DMS53 treated with DMSO at 0.1 percent for 48 hours (cell line): ENCODE data around the gene TNNI3.
"Not testable (repeated sequence)": the region's sequence is repeated elsewhere in the genome, so short reads cannot be mapped to it uniquely, and the experiment has no call there.

ENCODE experiments used
- DNase-seq: peaks from one replicate; lab custom pipeline; 2025; ENCODE audit not compliant: unreplicated experiment; lab: John Stamatoyannopoulos, UW

Gene TNNI3

DNA sequence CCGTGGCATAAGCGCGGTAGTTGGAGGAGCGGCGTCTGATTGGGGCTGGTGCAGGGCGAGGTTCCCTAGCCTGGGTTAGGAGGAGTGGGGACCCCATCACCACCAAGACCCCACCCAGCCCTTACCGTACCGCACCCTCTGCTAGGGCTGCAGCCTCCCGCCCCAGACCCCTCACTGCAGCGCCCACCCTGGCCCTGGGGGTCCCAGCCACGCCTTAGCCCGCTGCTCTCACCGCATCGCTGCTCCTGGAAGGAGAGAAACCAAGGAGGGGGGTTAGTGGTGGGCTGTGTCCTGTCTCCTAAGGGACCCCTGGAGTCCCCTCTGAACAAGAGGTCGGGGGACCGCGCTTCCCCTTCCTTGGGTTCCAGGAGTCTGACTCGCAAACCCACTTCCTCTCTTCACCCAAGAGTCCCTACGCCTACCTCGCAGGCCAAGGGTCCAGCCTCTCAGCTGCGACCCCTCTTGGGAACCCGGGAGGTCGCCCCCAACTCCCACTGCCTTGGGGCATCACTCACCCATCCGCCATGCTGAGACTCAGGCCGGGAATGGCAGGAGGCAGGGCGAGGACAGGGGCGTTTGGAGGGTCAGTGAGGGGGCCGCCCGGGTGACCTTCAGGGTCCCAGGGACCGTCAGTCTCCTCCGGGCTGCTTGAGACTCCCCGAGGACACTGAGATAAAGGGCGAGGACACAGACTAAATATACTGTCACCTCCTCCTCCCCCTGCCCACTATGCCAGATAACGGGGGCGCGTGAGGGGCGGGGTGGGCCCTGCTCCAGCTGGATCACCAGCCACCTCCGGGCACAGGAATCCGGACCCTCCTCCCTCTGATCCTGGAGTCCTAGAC lies at the start of gene TNNI3:
TNNI3 (minus strand) TSS at position 669 of the 845 bp plus-strand sequence; CDS start at position 526, 143 bp downstream.
- no peak for DNase-seq

DNA sequence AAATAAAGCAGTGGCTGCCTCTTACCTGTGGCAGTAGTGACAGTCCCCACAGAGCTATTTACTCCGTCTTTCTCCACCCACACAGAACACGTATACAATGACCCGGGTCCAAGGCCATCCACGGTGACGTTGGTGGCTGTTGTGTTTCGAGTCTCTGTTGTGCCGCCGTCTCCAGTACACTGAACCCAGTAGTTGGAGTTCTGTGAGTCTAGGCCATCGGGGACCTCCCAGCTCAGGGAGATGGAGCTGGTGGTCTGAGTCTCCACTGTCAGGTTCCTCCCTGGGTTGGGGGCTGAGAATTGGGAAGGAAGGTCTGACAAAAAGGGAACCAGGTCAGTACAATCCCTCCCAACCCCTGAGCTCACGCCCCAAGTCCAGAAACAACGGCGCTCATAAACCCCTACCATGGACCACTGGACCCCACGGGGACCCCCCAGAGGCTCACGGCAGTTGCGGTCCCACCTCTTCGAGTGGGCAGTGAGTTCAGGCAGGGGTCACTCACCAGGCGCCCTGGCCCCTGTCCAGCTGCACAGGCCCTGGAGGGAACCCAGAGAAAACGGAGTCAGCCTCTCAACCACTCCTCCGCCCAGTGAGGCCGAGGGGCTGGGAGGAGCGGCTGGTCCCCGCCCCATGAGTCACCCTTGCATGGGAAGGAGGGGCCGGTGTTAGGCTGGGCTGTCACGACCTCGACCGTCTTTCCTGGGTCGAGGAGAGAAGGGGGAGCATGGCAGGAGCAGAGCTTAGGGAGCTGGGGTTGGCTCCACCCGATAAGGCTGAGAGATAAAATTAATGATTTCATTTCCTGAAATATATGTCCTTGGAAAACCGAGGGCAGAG lies 49.4 kb upstream of the TNNI3 start:
- peak; percentile 82 for DNase-seq

DNA sequence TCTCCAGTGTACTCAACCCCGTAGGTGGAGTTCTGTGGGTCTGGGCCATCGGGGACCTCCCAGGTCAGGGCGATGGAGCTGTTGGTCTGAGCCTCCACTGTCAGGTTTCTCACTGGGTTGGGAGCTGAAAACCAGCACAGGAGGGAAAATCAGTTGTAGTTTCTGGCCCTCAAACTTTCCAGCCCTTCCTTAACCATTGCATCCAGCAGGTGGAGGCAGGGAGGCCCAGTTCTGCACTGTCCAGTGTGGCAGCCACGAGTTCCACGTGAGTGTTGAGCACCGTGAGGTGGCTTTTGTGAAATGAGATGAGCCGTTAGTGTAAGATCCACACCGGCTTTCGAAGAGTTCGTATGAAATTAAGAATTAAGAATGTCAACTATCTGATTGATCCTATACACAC lies 44.7 kb upstream of the TNNI3 start:
- not testable (repeated sequence) for DNase-seq

DNA sequence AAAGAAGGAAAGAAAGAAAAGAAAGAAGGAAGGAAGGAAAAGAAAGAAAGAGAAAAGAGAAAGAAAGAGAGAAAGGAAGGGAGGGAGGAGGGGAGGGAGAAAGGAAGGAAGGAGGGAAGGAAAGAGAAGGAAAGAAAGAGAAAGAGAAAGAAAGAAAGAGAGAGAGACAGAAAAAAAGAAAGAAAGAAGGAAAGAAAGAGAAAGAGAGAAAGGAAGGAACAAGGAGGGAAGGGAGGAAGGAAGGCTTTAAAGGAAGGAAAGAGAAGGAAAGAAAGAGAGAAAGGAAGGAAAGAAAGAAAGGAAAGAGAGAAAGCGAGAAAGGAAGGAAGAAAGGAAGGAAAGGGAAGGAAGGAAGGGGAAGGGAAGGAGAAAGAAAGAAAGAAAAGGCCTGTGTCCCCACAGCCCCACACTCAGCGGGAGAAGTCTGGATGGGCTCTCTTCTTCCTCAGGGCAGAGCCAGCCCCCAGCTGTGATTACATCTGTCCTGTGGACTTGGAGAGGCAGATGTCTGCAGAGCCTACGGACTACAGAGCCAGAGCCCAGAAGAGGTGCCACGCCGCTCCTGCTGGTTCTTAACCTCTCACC lies 42.2 kb upstream of the TNNI3 start:
- DNase-seq = no peak

DNA sequence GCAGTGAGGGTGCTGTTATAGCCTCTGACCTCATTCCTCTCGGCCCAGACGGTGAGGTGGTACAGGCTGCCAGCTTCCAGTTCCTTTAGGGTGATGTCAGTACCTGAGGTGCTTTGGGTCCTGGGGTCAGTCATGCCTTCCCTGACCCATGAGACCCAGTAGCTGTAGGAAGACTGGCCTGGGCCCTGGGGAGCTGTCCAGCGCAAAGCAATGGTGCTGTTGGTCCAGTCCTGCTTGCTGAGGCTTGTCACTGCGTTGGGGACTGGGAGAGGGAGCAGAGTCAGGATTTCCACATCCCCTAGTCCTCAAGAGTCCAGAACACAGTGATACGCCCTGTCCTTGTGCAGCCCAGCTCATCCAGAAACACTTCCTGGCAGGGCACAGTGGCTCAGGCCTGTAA lies 41.1 kb upstream of the TNNI3 start:
- DNase-seq = no peak

DNA sequence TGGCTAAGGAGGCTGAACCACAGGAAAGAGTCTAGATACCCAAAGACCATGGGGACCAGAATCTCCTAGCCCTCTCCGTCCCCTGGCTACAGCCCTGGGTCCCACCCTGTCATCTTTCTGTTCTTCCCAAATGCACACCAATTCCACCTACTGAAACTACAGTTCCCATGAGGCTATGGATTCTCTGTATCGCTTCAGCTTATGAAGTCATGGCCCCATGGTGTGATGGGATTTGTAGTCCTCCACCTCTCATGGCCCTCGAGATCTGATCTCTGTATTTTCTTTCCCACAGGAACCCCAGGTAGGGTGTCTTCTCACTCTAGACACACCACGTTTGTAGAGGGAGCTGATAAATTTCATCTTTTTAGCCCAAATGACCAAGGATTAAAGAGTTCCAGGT lies 40.0 kb upstream of the TNNI3 start:
- DNase-seq = no peak

DNA sequence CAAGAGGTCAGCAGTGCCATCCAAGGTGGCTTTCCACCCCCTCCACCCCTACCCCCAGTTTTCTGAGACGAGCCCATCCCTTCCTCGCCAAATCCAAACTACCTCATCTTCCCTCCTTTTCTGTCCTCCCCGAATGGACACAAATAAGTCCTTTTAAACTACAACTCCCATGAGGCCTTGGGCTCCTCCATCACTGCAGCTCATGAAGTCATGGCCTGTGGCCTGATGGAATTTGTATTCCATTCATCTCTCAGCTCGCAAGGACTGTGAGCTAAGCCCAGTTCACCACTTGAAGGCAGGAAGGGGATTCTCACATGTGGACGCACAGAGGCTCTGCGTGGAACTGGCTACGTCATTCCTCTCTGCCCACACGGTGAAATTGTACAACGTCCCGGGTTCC lies 39.3 kb upstream of the TNNI3 start:
- no peak for DNase-seq

DNA sequence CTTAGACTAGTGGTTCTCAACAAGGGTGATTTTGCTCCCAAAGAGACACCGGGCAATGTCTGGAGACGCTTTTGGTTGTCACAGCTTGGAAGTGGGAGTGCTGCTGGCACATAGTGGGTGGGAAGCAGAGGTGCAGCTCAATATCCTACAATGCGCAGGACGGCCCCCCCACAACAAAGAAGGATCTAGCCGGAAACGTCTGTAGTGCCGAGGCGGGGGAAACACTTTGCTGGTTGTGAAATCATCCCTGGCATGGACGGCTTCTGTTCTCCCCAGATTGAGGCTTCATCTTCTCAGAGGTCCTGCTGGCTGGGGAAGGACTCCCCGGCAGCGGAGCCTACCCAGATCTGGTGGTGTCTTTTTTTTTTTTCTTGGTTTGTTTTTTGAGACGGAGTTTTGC lies 35.9 kb upstream of the TNNI3 start:
- DNase-seq = no peak

DNA sequence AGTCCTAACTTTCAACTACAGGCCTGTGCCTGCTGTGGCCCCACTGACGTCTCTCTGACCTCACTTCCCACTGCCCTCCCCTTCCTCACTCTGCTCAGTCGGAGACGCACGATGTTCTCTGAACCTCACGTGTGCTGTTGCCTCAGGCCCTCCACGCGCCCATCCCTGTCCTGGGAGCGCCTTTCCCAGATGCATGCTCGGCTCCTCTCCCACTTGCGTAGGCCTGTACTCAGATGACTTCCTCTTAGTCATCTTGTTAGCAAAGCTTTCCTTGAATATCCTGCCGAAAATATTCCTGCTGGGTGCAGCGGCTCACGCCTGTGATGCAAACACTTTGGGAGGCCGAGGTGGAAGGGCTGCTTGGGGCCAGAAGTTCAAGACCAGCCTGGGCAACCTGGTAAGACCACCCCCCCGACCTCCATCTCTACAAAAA lies 31.9 kb upstream of the TNNI3 start:
- DNase-seq = no peak

DNA sequence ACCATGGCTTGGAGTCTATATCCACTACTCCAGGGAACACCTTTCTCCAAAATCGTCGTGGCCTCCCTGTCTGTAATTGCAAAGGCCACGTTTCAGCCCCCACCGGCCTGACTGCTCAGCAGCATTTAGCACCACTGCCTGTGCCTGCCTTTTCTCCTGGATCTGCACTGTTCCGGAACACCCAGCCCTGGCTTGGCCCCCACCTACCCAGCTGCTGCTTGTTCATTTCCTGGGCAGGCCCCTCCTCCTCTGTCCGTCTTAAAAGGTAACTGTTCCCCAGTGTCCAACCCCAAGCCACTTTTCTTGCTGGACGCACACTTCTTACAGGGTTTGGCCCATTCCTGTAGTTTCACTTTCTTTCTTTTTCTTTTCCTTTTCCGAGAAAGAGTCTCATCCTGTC lies 31.1 kb upstream of the TNNI3 start:
- no peak for DNase-seq

DNA sequence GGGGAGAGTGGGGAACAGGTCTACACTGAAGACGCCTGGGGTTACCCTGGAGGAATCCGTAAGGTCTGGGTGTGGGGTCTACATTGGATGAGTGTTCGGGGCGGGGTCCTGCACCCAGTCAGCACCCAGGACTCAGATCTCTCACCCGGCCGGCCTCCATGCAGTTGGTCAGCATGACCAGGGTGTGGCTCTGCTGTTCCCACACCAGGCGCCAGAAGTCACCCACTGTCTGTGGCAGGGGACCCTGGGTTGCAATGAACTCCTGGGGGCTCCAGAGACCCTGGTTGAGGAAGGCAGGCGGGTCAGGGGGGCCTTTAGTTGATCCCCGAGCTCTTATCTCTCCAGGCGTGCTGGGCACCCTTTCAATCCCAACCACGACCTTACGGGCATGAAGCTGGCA lies 28.5 kb upstream of the TNNI3 start:
- DNase-seq = no peak

DNA sequence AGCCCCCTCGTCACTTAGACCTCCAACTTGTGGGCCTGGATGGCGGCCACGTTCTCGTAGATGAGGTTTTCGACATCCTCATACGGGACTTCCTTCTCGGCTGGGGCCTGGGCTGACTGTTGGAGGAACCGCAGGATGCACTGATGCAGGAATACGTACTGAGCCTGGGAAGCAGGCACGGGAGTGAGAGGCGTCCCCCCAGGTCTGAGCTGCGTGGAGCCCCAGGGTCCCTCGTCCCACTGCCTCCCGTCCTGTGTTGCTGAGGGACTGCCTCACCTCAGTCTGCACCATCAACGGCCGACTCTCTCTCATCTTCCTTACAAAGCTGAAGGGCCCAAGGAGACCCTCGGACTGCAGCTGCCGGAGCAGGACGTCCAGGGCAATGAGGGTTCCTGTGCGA lies 24.2 kb upstream of the TNNI3 start:
- DNase-seq = no peak

DNA sequence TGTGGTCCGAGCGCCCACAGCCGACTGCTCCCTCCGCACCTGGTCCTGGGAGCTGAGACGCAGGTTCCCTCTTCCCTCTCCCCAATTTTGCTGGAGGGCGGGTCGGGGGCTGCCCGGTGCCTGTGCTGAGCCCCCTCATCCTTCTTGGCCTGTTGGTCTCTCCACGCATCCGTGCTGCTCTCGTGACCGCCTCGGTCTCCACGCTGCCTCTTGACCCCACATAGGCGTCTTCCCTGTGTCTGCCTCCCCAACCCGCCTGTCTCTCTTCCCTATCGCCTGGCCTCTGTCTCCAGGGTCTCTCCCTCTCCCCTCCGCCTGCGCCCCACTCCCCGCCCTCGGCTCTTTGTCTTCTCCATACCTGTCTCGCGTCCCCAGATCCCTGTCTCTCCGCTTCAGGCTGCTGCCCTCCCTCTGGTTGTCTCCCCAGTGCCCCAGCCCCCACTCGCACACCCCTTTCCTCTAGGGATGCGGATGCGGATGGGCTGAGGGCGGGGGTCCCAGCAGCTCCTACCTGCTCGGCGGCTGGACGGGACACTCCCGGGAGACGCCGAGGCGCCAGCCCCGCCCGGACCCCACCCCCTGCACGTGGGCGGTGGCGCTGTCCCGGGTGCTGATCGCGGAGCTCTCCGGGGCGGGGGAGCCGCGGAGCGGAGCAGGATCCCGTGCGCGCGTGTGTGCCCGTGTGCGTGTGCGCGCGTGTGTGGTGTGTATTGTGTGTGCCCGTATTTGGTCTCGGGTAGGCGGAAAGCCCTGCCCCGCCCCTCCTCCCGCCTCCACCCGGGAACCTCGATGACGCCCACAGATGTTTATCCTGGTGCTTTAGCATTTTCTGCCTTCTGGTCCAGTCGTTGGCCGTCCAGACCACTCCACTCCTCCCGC lies 22.3 kb upstream of the TNNI3 start, which contains the start of gene SYT5:
SYT5 (minus strand) TSS at position 684 of the 879 bp plus-strand sequence. CDS start 1,248 bp downstream, outside the sequence.
- DNase-seq = no peak

DNA sequence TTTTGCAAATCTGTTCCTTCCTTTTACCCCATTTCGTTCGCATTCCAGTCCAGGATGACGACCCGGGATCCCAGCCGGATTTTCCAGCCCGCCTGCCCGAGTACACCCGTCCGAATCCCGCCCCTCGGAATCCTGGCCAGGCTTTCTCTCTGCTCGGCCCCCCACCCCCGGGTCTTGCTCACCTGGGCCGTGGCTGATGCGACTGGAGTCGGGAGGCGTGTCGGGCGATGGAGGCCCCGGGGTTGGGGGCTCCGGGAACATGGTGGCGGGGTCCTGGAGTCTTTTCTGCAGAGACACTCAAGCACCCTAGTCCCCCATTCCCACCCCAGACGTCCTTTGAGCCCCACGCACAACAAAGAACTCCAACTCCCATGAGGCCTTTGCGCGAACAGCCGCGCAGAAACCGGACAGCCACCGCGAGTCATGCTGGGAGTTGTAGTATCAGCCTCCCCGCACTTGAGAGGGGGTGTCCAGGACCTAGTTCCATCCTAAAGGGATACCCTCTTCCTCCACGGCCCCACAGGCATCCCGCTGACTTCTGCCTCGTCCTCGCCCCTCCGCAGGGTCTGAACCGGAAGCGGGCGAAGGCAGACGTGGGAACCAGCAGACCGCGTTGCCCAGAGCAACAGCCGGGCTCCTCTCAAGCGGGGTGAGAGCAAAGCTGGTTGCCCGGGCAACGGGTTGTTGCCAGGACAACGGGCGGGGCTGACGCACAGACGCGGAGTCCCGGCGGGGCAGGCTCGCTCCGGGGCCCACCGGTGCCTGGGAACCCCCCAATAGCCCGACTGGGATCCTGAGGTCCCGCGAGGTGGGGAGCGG lies 21.5 kb upstream of the TNNI3 start:
- DNase-seq = peak; percentile 79

DNA sequence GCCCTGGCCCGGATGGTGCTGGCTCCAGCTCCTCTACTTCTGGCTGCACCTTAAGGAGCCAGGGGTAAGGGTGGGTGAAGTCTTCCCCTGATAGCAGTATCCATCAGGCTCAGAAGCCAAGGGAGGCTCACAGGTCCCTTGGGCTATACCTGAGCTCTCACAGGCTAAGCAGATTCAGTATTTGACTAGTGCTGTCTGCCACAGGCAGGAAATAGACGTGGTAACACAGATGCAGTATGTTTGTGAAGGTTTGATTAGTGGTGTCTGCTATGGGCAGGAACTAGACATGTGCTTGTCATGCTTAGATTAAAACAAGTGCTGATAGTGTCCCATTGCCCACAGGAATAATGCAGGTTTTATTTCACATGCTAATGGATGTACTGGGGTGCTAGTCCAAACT lies 18.5 kb upstream of the TNNI3 start:
- DNase-seq = peak; percentile 29

DNA sequence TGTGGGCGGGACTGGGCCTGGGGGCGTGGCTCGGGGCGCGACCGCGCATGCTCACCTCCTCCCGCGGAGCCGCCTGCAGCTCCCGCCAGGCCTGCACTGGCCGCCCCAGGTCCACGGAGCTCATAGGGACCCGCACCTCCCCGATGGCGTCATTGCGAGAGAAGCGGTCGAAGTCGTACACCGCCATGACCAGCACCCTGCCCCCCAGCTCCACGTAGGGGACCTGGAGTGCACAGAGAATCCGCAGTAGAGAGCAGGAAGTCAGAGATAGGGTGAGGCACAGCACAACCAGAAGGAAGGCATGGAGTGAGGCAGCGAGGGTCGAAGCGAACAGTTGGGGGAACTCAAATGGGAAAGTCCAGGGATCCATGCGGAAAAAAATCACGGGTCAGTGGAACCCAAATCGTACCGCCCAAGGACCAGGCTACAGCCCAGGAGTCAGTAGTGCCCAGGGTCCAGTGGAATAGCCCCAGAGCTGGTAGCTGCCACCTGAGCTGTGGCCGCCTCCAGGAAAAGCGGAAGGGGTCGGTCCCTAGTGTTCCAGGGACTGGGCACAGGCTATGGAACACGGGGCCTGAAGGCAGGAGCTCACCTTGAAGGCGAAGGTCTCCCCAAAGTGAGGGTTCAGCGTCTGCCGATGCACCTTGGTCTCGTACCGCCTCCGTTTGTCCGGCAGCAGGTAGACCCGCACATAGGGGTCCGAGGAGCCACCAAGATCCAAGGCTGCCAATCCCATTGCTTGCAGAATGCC lies 17.8 kb upstream of the TNNI3 start:
- DNase-seq = no peak

DNA sequence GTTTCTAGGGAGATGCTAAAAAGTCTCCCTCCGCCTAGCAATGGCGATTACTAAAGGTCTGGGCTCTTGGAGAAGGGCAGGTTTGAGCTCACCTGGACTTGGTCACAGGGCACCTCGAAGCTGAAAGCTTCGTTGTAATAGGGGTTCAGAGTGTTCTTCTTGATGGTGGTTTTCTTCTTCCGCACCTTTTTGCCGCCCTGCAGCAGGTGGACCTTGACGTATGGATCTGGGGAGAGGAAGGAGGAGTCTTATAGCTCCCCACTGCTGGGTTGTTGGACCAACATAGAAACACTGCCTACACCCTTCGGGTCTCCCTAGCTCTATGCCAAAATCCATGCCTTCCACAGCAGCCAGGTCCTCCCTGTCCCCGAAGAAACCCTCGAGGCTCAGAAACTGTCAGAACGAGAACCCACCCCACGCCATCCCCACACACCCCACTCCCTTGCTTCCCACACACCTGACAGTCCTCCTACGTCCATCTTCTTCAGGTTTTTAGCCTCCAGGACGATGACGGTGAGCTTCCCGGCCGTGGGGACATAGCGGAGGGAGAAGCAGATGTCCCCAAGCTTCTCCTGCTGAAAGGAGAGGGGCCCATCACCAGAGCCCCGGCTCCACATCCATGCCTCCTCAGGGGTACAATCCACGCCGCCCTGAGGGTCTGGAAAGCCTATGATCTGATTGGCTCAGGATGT lies 17.0 kb upstream of the TNNI3 start:
- no peak for DNase-seq

DNA sequence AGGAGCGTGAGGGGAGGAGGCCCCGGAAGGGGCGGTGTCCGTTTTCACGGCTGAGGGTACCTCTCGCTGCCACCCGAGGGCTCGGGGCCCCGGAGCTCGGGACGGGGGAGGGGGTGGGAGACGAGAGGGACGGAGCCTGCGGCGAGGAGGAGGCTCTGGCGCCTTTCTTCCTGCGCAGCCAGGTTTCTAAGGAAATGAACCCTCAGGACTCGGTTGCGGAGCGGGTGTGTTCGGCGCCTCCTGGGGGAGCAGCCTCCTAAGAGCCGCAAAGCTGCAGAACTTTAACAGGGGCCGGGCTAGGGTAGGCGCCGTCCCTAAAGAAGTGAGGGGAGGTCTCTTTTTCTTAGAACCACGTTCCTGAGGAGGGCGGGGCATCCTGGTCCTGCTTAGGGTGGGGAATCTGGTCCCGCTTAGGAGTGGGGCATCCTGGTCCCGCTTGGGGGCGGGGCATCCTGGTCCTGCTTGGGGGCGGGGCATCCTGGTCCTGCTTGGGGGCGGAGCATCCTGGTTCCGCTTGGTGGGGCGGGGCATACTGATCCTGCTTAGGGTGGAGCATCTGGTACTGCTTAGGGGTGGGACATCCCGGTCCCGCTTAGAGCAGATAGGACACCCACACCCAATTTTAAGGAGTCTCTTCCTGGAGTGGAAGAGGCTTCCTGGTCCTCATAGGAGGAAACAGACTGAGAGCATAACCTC lies 16.3 kb upstream of the TNNI3 start:
- peak; percentile 30 for DNase-seq
